AG09309 (cell line): ENCODE data around the gene ZNF324B.
"Not testable (repeated sequence)": the region's sequence is repeated elsewhere in the genome, so short reads cannot be mapped to it uniquely, and the experiment has no call there.

Experiments
- DNase-seq: peaks from one replicate; pipeline ENCODE4 v3.0.0-alpha.2; 2010; ENCODE audit warnings: low read depth
- H3K4me3 ChIP-seq: 2 replicates; pipeline ENCODE4 v1.5.1; 2011; ENCODE audit warnings: mild to moderate bottlenecking, low read depth, low read length, moderate library complexity; ENCODE audit not compliant: control insufficient read depth
- TF ChIP-seq, protein P1 (sequence below): IDR thresholded peaks from 2 replicates; pipeline ENCODE4 v1.5.1; 2011; ENCODE audit warnings: mild to moderate bottlenecking, low read depth, low read length, inconsistent platforms; ENCODE audit not compliant: insufficient read depth, control insufficient read depth; ENCODE audit errors: missing control alignments

Gene ZNF324B

DNA sequence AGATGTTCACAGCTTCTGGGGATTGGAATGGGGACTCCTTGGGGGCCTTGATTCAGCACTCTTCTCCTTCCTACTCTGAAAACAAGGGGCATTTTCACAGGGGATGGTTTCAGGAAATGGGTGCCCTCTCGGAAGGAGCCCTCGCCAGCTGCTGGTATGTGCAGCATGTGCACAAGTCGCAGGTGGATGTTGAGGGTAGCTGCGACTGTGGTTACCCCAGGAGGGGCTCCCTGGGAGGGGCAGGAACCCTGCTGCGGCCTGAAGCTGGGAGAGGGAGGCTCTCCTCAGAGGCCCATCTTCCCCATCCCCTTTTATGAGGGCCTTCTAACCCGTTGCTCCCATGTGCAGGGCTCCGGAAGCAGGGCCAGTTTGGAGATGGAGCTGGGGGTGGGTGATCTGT, 30.9 kb downstream of the ZNF324B start:
- no peak overlapping the region for H3K4me3 ChIP-seq
- TF ChIP-seq, protein P1, sequence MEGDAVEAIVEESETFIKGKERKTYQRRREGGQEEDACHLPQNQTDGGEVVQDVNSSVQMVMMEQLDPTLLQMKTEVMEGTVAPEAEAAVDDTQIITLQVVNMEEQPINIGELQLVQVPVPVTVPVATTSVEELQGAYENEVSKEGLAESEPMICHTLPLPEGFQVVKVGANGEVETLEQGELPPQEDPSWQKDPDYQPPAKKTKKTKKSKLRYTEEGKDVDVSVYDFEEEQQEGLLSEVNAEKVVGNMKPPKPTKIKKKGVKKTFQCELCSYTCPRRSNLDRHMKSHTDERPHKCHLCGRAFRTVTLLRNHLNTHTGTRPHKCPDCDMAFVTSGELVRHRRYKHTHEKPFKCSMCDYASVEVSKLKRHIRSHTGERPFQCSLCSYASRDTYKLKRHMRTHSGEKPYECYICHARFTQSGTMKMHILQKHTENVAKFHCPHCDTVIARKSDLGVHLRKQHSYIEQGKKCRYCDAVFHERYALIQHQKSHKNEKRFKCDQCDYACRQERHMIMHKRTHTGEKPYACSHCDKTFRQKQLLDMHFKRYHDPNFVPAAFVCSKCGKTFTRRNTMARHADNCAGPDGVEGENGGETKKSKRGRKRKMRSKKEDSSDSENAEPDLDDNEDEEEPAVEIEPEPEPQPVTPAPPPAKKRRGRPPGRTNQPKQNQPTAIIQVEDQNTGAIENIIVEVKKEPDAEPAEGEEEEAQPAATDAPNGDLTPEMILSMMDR = no peak
- DNase-seq = no peak

DNA sequence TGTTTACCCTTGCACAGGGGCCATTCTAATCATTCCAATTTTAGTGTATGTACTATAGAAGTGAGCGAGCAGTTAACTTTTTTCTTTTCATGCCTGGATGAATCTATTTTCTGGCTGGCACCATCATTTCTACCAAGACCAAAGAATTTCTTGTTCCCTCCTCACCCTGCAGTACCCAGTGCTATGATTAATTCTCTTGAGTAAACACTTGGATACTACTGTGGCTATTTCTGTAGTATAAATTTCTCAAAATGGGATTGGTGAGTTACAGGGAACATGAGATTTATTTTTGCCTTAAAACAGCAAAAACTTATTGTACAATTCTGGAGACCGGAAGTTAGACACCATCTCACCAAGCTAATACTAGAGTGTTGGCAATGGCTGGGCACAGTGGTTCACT, 32.4 kb downstream of the ZNF324B start:
- TF ChIP-seq, protein P1 = no peak
- H3K4me3 ChIP-seq = no peak overlapping the region
- no peak for DNase-seq

DNA sequence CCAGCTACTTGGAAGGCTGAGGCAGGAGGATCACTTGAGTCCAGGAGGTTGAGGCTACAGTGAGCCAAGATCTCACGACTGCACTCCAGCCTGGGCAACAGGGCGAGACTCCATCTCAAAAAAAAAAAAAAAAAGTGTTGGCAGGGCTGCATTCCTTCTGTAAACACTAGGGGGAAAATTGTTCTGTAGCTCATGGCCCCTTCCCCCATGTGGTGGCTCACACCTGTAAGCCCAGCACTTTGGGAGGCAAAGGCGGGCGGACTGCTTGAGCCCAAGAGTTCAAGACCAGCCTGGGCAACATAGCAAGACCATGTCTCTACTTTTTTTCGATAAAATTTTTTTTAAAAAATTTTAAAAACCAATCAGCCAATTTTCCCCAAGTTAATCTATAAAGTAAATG, 32.9 kb downstream of the ZNF324B start:
- not testable (repeated sequence) for H3K4me3 ChIP-seq, DNase-seq

DNA sequence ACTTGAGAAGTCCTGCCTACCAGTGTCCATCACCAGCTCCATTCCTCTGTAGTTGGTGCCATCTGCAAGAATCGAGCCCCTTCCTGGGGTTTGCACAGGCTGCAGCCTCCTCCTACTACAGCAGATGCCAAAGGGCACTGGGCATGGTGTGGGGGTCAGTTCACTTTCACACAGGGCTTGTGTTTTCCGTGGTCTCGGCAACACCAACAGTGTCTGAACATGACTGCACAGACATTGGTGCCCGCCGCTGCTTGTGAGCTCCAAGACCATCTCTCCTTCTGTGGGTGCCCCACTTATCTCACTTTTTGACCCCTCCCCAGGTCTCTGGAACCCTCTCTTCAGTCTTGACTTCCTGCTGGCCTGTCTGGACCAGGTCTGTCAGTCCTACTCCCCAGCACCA, 40.0 kb downstream of the ZNF324B start:
- DNase-seq = no peak
- no peak overlapping the region for H3K4me3 ChIP-seq
- TF ChIP-seq, protein P1 = no peak

DNA sequence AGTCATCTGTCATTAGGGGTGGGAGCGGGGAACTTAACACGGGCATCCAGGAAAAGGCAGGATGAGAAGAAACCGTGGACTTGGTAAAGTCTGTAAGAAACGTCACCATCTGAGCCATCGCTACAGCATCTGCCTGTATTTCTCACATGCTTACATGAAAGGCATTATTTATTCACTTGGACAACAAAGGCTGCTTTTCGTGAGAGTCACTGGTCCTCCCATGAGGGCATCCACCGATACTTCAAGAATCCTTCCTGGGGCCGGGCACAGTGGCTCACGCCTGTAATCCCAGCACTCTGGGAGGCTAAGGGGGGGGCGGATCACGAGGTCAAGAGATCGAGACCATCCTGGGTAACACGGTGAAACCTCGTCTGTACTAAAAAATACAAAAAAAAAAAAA, 40.8 kb downstream of the ZNF324B start:
- TF ChIP-seq, protein P1 = no peak
- no peak for DNase-seq
- H3K4me3 ChIP-seq = no peak overlapping the region

DNA sequence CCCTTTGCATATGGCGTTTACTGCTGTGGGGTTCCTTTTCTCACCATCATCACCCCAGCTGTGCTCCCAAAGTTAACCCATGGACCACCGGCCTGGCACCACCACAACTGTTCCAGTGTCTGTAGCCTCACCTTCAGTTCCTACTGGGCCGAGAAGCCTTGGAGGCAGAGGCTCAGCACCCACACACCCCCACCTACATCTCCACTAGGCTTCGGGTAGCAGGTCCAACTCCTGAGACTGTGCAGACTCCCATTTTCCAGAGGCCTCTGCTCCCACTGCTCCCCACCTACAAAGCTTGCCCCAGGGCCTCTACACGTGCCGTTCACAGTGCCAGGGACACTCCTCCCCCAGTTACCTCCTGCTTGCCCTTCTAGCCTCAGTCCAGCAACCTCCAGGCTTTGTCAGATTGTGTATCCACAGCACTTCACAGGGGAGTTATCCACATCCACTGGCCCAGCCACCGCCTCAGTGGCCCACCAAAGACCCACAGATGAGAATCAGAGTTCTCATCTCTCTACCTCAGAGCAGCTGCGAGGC, 46.3 kb downstream of the ZNF324B start:
- TF ChIP-seq, protein P1 = no peak
- H3K4me3 ChIP-seq = no peak overlapping the region

DNA sequence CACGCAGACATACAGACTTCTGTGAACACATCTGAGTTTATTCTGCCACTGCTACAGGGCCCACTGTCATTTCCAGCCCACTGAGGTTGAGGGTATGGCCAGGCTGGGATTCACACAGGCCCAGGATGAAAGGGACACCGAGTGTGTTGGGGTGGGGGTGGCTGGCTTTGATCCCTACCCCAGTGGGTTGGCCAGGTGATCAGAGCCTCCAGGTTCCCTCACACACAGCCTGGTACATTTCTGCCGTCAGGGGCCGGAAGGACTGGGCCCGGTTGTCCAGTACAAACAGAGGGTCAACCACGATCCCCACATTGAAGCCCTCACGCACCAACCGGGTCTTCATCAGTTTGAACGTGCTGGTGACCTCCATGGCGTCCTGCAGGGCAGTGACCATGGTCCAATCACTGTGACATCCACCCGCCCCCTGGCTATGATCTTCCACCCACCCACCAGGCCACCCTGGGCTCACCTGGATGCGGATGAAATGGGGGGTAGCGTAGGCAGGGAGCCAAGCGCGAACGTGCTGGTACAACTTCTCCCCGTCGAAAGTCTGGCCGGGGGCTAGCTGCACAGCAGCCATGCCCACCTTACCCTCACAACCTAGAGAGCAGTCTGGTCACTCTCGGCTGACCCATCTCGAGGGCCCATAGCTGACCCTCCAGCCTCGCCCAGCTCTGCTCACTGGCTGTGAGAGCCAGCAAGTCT, 47.0 kb downstream of the ZNF324B start:
- DNase-seq = no peak
- peak overlapping the region; percentile 34 for H3K4me3 ChIP-seq
- TF ChIP-seq, protein P1 = no peak

More for the DNA sequence above, 46.3 kb downstream of the ZNF324B start:
- no peak for DNase-seq
